Measurements from ENCODE around the gene ABCA4.

ABCA4 gene

GRCh38 chr1:94106716-94107115 is 14.2 kb downstream of the ABCA4 start:
- Histone ChIP-seq H3K36me3 (ENCODE audit: low read depth) (no peaks in the 10 kb centered on the region), H3K4me3 (ENCODE audit: severe bottlenecking) (no peak overlapping the region), H3K9me3 (ENCODE audit: severe bottlenecking) (no peaks in the 10 kb centered on the region), H3K27me3 (ENCODE audit: insufficient read depth, poor library complexity, severe bottlenecking) (no peaks in the 10 kb centered on the region), H3K27ac (ENCODE audit: poor library complexity, severe bottlenecking) (no peak overlapping the region), H3K4me1 (ENCODE audit: insufficient read depth, poor library complexity, severe bottlenecking) (peaks cover 9% of the 10 kb centered on the region)
- DNase-seq (ENCODE audit: low spot score) (no peak), ATAC-seq (ENCODE audit: low read depth) (no peak)
- TF ChIP-seq CTCF (IDR thresholded peaks at IDR 0.05; ENCODE audit: poor library complexity, severe bottlenecking): no peak

GRCh38 chr1:94105957-94106529 is 14.9 kb downstream of the ABCA4 start:
- H3K36me3 ChIP-seq (ENCODE audit: low read depth): no peaks in the 10 kb centered on the region
- no peak overlapping the region for H3K27ac ChIP-seq (ENCODE audit: poor library complexity, severe bottlenecking)
- no peaks in the 10 kb centered on the region for H3K27me3 ChIP-seq (ENCODE audit: insufficient read depth, poor library complexity, severe bottlenecking)
- H3K9me3 ChIP-seq (ENCODE audit: severe bottlenecking): no peaks in the 10 kb centered on the region
- no peak for TF ChIP-seq CTCF (IDR thresholded peaks at IDR 0.05; ENCODE audit: poor library complexity, severe bottlenecking)
- peaks cover 13% of the 10 kb centered on the region for H3K4me1 ChIP-seq (ENCODE audit: insufficient read depth, poor library complexity, severe bottlenecking)
- DNase-seq (ENCODE audit: low spot score) (no peak), ATAC-seq (ENCODE audit: low read depth) (no peak)
- H3K4me3 ChIP-seq (ENCODE audit: severe bottlenecking): no peak overlapping the region

GRCh38 chr1:94105581-94105952 is 15.4 kb downstream of the ABCA4 start:
- H3K27ac ChIP-seq (ENCODE audit: poor library complexity, severe bottlenecking): no peak overlapping the region

GRCh38 chr1:94104776-94105580 is 16.0 kb downstream of the ABCA4 start:
- DNase-seq (ENCODE audit: low spot score) (no peak), ATAC-seq (ENCODE audit: low read depth) (no peak)
- Histone ChIP-seq H3K27ac (ENCODE audit: poor library complexity, severe bottlenecking) (no peak overlapping the region), H3K36me3 (ENCODE audit: low read depth) (no peaks in the 10 kb centered on the region), H3K9me3 (ENCODE audit: severe bottlenecking) (no peaks in the 10 kb centered on the region), H3K4me3 (ENCODE audit: severe bottlenecking) (no peak overlapping the region), H3K27me3 (ENCODE audit: insufficient read depth, poor library complexity, severe bottlenecking) (no peaks in the 10 kb centered on the region), H3K4me1 (ENCODE audit: insufficient read depth, poor library complexity, severe bottlenecking) (peaks cover 16% of the 10 kb centered on the region)
- TF ChIP-seq CTCF (IDR thresholded peaks at IDR 0.05; ENCODE audit: poor library complexity, severe bottlenecking): no peak

More at GRCh38 chr1:94105581-94105952, 15.4 kb downstream of the ABCA4 start:
- Histone ChIP-seq H3K4me3 (ENCODE audit: severe bottlenecking) (no peak overlapping the region), H3K9me3 (ENCODE audit: severe bottlenecking) (no peaks in the 10 kb centered on the region), H3K27me3 (ENCODE audit: insufficient read depth, poor library complexity, severe bottlenecking) (no peaks in the 10 kb centered on the region), H3K36me3 (ENCODE audit: low read depth) (no peaks in the 10 kb centered on the region), H3K4me1 (ENCODE audit: insufficient read depth, poor library complexity, severe bottlenecking) (peaks cover 16% of the 10 kb centered on the region)
- no peak for TF ChIP-seq CTCF (IDR thresholded peaks at IDR 0.05; ENCODE audit: poor library complexity, severe bottlenecking)
- no peak for DNase-seq (ENCODE audit: low spot score)
- no peak for ATAC-seq (ENCODE audit: low read depth)
